HG03103 (cell line): Measurements from ENCODE around the gene MAPK1IP1L.
"Not testable (repeated sequence)": the region's sequence is repeated elsewhere in the genome, so short reads cannot be mapped to it uniquely, and the experiment has no call there.

Experiments used
- ATAC-seq: cut with Tn5 transposase; IDR thresholded peaks from one replicate; pipeline ENCODE4 v1.9.1; 2021; ENCODE audit warnings: low read depth; ENCODE audit not compliant: unreplicated experiment

Gene MAPK1IP1L

DNA sequence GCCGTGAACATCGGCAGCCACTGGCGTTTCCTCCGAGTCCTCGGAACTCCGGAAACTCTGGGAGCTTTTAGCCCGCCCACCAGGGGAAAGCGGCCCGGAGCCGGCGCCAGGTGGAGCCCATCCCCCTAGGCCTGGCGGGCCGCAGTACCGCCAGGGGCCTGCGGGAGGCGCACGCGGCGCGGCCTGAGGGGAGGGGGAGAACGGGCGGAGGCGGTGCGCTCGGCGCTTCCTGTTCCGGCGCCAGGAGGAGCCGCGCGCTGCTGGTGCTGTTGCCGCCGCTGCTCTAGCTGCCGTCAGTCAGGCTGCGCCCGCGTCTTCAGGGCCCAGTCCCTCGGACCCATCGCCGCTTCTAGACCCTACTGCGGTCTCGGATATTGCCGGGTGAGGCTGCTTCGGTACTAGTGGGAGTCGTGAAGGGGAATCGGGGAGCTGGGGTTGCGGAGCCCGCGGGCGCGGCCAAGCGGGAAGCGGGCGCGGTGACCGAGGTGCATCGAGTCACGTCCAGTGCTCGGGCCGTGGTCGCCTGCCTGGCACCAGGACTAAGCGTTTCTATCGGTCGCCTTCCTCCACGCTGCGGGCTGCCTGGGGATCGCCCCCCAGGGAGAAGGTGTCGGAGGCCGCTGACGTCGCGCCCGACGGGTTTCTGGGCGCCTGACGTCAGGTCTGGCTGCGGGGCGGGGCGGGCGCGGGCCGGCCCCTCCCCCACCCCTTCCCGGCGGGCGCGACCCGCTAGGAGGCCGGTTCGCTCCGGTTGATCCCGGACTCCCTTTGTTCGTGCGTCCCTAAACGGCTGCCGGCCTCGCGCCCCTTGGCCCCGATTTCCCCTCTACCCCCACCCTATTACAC, at the start of gene MAPK1IP1L:
TSS of gene MAPK1IP1L (plus strand) at position 225 of the 846 bp plus-strand sequence. CDS start 10,037 bp downstream, outside the sequence.
- ATAC-seq, result peak; percentile 86

DNA sequence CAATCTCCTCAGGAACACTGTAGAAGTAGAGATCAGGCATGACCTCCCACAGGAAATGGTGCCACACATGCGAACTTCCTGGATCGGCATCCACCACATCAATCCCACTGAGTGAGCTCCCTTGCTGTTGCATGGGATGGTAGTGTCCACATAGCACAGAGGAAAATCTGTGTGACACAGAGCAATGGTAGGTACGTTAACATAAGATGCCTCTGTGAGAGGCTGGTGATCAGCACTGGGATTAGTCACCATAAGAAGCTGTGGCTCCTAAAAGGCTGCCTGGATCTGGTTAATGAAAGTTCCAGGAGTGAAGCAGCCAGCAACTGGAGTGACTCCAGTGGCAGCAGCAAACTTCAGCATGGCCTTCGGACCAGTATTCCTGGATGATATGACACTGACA, 46.4 kb upstream of the MAPK1IP1L start:
- ATAC-seq, result no peak

DNA sequence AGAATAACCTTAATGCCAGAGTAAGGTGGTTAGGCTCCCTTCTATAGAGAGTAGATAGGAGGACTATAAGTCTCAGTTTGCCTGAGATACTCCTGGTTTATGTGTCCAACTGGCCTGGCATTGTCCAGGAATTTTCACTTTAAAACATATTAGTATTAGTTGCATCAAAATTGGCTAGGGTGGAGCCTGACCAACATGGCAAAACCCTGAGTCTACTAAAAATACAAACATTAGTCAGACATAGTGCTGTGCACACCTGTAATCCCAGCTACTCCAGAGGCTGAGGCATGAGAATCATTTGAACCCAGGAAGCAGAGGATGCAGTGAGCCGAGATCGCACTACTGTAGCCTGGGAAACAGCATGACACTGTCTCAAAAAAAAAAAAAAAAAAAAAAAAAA, 36.4 kb upstream of the MAPK1IP1L start:
- ATAC-seq, result no peak

DNA sequence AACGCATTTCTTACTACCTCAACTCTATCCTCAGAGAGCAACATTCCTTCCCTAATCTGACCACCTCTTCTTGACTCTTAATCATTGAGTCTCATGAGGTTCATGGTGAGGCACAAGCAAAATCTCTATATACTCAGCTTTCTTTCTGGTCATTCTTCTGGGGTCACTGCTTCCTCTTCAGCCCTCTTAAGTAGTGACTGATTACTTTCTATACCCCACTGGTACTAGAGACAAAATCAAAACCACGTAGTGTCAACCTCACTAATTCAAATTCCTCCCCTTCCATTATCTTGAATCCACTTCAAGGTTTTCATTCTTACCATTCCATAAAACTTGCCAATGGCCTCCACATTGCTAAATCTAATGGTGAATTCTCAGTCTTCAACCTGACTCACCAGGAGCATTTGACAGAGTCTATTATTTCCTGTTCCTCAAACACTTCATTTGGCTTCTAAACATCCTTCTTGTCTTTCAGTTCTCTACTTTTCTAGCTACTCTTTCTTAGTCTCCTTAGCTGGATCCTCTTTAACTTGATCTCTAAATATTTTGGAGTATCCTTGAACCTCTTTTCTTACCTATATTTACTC, 31.4 kb upstream of the MAPK1IP1L start:
- ATAC-seq, result no peak

DNA sequence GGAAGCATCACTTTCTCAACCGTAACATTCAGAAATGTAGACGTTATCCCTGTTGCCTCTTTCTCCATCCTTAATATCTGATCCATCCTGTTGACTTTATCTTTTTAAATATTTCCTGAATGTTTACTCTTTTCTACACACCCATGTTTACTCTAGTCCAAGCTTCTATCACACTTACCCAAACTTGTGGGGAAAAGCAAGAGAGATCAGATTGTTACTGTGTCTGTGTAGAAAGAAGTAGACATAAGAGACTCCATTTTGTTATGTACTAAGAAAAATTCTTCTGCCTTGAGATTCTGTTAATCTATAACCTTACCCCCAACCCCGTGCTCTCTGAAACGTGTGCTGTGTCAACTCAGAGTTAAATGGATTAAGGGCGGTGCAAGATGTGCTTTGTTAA, 27.1 kb upstream of the MAPK1IP1L start:
- not testable (repeated sequence) for ATAC-seq

DNA sequence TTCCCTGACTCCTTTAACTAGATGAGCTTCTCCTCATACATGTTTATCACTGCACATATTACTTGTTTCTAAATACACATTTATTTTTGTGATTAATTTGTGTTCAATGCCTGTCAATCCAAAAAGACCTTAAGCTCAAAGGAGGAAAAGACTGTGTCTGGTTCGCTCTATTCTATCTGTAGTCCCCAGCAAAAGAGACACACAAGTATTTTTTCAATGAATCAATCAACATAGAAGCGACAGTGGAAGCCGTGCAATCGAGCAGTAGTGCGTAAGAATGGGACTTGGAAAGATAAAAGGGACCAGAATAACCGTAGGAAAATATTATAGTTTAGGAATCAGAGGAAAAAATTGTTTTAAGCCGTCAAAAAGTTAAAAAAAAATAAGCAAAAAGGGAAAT, 25.5 kb upstream of the MAPK1IP1L start:
- ATAC-seq, result no peak

DNA sequence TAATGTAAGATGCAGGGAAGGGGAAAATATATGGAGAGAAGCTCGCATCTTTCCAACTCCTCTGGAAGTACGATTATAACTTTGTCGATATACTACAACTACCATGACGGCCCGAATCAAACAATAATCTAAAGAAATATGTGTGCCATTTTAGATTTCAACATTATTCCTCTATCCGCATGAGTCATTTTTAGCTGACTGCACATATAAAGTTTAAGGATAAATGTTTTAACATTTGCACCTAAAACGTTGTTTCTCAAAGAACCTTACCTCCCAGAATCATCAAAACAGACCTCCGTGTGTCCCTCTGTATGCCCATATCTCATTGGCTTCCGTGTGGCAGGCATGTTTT, 25.0 kb upstream of the MAPK1IP1L start:
- no peak for ATAC-seq

DNA sequence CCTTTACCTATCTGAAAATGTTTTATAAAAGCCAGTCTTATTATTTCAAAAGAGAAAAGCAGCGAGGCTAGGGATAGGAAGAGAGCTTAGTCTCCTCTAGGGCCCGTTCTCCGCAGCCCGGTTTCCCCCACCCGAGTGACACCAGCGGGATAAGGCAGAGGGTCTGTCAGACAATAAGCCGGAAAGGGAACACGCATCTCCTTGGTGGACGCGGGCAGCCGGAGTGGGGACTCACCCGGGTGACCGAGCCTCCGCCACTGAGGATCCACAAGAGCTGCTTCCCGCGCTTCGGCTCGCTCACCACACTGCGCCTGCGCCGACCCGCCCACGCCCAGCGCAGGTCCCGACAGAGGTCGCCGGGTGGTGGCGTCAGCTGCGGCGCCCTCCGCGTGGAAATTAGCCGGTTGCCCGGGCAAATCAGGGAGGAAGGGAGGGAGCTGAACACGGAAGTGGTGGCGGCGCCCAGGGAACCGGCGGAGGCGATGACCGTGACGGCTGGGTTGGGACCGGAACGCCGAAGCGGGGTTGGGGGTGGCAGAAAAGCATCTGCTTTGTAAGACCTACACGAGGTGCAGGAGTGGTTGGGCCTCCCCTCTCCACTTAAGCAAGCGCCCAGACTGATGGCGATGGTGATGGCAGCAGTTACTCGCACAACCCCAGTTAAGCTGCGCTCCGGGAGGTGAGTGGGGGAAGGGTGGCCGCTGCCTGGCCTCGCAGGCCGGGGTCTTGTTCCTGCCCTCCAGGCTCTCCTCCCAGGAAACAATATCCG, 24.5 kb upstream of the MAPK1IP1L start, which contains the start of the genes SOCS4 and WDHD1:
TSS of gene SOCS4 (plus strand) at position 444 of the 769 bp plus-strand sequence. CDS start 15,806 bp downstream, outside the sequence.
TSS of gene WDHD1 (minus strand) at position 307 of the 769 bp plus-strand sequence. CDS start 312 bp downstream, outside the sequence.
- ATAC-seq, result peak; percentile 71

DNA sequence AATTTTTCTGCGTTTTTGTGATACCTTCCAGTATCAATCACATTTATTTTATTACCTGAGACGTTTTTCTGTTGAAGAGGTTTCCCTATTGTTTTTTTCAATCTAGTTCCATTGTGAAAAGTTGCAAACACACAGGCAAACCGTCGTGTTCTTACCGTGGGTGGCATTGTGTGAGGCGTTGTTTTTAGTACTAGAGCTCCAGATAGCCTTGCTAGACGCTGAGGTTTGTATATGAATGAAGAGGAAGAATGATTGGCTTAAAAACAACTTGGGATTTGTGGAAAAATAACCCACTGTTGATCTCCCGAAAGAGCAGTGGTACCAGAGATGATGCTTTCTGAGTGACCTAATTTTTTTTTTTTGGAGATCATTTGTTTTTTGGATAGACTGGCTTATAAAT, 23.4 kb upstream of the MAPK1IP1L start:
- ATAC-seq, result no peak

DNA sequence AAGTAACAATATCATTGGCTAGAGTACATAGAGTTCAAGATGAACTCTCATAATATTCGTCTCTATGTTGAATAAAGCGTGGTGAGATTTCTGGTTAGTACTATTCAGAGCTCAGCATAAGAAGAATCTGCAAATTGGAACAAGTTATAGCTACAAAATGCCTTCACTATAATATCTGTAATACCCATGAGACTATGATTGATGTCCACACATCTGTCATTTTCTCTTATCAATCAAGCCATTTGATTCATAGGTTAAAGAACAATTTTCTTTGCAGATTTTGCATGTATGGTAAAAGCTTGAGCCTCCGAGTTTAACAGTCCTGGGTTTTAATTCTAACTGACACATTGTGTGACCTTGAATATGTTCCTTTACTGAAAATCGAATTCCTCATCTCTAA, 23.0 kb upstream of the MAPK1IP1L start:
- no peak for ATAC-seq

DNA sequence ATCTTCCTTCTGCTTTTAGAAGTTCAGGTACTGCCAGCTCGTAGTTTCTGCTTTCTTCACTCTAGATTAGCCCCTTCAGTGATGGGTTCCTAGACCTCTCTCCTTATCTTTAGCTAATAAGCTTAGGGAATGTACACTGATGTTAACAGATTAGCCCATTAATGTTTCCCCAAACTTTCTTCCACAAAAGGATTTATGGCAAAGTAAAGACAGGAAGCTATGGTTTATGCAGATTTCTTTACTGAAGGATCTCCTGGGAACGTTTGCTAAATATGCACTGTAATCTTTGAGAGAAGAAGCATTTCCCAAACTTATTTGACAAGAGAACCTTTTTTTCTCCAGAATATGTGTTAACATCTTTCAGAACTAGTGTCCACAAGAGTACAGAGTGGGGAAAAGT, 20.3 kb upstream of the MAPK1IP1L start:
- ATAC-seq, result no peak

DNA sequence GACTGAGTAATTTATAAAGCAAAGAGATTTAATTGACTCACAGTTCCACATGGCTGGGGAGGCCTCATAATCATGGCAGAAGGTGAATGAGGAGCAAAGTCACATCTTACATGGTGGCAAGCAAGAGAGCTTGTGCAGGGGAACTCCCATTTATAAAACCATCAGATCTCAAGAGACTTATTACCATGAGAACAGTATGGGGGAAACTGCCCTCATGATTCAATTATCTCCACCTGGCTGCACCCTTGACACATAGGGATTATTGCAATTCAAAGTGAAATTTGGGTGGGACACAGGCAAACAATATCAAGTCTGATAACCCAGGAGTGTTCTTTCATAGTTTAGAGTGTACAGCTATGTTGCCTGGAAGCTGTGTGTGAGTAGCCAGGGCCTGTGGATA, 13.5 kb upstream of the MAPK1IP1L start:
- ATAC-seq, result not testable (repeated sequence)

DNA sequence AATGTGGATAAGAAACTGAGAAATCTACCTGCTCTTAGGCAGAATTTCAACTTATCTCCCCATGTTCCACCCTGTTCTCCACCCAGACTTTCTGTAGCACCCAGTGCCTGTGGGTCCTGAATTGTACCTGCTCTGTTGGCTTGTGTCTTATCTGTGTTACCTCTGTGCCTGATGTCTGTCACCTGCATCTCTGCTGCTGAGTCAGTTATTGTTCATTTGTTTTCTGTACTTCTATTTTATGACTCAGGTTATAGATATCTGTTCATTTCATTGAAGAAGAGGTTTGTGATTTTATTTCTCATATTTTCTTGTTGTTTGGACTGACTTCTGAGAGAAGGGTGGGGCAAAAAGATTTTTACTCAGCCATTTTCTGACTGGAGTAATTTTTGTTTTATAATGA, 12.7 kb upstream of the MAPK1IP1L start:
- no peak for ATAC-seq

DNA sequence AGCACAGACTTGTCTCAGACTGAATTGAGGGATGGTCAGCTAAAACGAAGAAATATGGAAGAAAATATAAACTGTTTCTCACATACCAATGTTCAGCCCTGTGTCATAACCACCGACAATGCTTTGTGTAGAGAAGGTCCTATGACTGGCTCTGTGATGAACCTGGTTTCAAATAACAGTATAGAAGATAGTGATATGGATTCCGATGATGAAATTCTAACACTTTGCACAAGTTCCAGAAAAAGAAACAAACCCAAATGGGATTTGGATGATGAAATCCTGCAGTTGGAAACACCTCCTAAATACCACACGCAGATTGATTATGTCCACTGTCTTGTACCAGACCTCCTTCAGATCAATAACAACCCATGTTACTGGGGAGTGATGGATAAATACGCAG, 7.9 kb upstream of the MAPK1IP1L start:
- ATAC-seq, result no peak

DNA sequence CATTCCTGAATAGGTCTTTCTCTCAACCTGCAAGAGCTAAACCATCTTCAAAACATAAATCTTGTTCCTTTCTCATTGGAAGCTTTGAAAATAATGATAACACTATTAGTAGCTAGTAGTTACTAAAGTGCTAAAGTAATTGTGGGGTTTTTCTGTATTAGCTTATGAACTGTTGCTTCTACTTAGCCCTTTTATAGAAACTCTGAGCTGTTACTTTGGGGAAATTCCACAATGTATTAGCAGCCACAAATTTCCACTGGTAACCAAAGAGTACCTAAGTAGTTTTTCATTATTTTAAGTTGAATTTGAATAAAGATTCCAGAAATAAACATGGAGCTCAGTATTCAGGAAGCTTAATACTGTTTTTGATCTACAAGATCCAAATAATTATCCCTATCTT, 6.4 kb upstream of the MAPK1IP1L start:
- no peak for ATAC-seq

DNA sequence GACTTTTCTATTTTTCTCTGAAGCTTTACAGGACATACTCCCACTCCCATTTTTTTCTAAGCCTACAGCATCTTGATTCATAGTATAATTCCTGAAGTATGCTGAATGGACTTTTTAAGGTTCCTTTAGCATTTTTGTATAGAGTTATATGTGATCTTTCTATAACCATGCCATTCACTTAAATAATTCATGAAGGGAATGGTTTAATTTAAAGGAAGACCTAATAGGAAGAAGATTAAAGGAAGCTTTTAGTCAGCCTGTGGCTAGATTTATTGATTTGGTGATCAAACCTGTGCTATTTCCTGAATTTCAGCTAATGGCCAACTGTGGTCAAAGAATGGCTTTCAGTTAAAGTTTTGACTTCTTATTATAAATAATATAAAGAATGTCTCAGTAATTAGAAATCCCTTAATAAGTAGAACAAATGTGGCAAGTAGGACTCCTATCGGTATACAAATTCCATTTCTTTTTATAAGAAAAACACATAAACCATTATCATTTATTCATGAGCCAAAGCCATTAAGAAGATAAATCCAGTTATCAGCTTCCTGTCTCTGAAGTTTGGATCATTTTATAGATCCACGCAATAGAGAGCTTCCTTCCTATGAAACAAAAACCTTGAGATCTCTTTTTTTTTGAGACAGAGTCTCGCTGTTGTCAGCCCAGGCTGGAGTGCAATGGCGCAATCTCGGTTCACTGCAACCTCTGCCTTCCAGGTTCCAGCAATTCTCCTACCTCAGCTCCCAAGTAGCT, 4.0 kb upstream of the MAPK1IP1L start:
- no peak for ATAC-seq

DNA sequence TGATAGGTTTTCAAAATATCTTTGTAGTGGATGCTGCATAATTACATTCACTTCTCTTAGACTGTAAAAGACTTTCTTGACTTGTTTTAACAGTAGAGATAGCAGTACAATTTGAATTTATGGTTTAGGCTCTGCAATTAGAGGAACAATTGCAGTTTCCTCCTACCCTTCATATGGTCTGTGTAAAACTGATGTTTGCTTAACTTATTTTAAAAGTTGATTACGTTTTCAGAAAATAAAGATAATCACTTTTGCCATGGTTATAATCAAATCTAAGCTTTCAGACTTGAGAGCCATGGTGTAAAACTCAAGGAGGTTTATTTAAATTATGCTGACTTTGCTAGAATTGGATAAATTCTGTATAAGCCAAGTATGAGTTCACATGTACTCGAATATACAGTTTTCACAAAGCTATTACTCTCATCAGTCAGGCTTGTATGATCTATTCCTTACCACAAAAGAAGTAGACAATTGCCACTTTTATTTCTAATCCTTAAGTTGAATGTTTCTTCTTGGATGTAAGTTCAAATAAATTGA, 2.5 kb upstream of the MAPK1IP1L start:
- no peak for ATAC-seq

DNA sequence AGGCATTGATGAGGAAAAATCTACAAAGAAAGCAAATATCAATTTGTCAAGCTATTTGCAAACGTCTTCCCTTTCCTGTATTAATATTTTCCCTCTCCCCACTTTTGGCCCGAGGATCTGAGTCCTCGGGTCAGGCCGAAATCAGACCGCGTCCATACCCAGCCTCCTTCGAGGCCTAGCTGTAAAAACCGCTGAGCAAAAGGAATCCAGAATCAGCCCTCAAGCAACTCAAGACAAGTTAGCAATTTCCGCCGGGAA, 353 bp upstream of the MAPK1IP1L start:
- no peak for ATAC-seq

DNA sequence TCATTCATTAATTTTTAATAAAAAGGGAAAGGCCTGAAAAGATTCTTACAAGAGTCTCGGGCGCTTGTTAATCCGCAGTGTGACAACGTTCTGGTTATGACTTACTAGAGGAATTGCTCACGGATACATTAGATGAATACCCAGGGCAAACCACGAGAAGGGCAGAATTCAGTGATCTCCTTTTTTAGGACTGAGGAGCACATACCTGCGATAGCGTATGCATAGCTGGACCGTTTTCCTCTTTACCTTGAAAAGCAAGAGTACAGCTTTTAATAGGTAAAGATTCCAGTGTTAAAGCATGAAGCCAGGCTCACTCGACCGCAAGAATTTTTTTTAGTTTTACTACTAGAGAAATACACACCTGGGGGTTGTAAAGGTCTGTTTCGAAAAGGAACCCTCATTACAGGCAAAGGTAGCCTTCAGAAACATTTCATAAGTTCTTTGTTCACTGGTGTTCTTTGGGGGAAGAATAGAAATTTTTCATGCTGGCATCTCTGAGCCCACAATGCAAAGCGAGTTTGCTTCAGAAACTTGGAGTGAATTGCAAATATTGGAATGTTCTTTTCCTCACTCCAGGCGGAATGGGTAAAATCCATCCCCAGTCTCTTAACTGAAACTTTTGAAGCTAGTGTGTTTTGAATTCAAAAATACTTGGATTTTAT, 953 bp downstream of the MAPK1IP1L start:
- ATAC-seq, result no peak

DNA sequence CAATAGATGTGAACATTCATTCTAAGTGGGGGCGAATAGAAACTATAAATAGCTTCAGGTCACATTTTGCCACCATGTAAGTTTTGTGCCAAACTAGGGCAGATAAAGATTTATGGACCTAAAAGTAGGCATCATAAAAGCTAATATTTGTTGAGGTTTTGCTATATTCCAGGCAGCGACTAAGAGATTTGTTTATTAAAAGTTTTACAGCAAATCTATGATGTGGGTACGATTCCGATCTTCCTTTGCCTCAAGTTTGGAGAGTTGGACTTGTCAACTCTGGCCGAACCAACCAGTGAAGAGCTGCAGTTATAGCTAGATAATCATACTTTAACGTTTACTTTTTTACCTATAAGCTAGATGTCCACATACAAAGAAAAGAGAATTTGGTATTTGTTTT, 1.6 kb downstream of the MAPK1IP1L start:
- no peak for ATAC-seq
